Activated T-cell treated with anti-CD3 and anti-CD28 coated beads for 48 hours (primary cell): ENCODE results near the gene PHETA1.
A peak's percentile ranks its signal among the peaks of the same experiment; 100 is the strongest.

Source experiments
- DNase-seq: peaks from one replicate; pipeline ENCODE4 v3.0.0-alpha.2; 2020; ENCODE audit warnings: low read depth

PHETA1 gene

GRCh38 chr12:111368788-111369495 lies at the start of gene PHETA1:
Gene PHETA1 (minus strand): TSS chr12:111369095. CDS start chr12:111363427, 5,668 bp downstream.
- peak; percentile 78 for DNase-seq

- no peak for DNase-seq
These were observed 49.6 kb upstream of the PHETA1 start for GRCh38 chr12:111418594-111418880.

- DNase-seq: no peak
These were observed 49.1 kb upstream of the PHETA1 start for GRCh38 chr12:111417784-111418593.

- DNase-seq: no peak
These were observed 48.4 kb upstream of the PHETA1 start for GRCh38 chr12:111417290-111417689.

- no peak for DNase-seq
These were observed 45.9 kb upstream of the PHETA1 start for GRCh38 chr12:111414711-111415252.

- no peak for DNase-seq
These were observed 44.7 kb upstream of the PHETA1 start for GRCh38 chr12:111413442-111414086.

- no peak for DNase-seq
These were observed 44.0 kb upstream of the PHETA1 start for GRCh38 chr12:111412830-111413441.

- no peak for DNase-seq
These were observed 43.3 kb upstream of the PHETA1 start for GRCh38 chr12:111412007-111412829.

GRCh38 chr12:111411185-111411764 lies 42.4 kb upstream of the PHETA1 start:
- no peak for DNase-seq

- DNase-seq: no peak
These were observed 41.7 kb upstream of the PHETA1 start for GRCh38 chr12:111410431-111411184.

- no peak for DNase-seq
These were observed 41.0 kb upstream of the PHETA1 start for GRCh38 chr12:111409780-111410430.

GRCh38 chr12:111409403-111409779 lies 40.5 kb upstream of the PHETA1 start:
- no peak for DNase-seq

GRCh38 chr12:111408686-111409402 lies 39.9 kb upstream of the PHETA1 start:
- DNase-seq: no peak

- DNase-seq: no peak
These were observed 39.2 kb upstream of the PHETA1 start for GRCh38 chr12:111408116-111408440.

GRCh38 chr12:111407377-111408115 lies 38.7 kb upstream of the PHETA1 start:
- no peak for DNase-seq

GRCh38 chr12:111406474-111407376 lies 37.8 kb upstream of the PHETA1 start:
- no peak for DNase-seq

- DNase-seq: peak; percentile 76
These were observed 37.1 kb upstream of the PHETA1 start, which contains the start of gene SH2B3 for GRCh38 chr12:111405859-111406473. Gene SH2B3 (plus strand): TSS chr12:111405923. CDS start chr12:111418146, 12,223 bp downstream.
